Activated CD4-positive, alpha-beta memory T cell treated with anti-CD3 and anti-CD28 coated beads, Interleukin-2, amount 10 ng/mL, durations not matched to agents 7 days and 5 days (primary cell): Measurements from ENCODE around the gene FNDC10. TPM values are rescaled to one million over a fixed set of nuclear protein-coding genes. Genes with fewer than 3 reads are reported as not detected.

ENCODE experiments used
- CTCF ChIA-PET: fragments of 350-600 bp; sonication (Branson Sonifier 250); formaldehyde crosslinking; loops from one replicate; lab custom pipeline; 2021; ENCODE audit warnings: antibody characterized with exemption, inconsistent platforms; lab: Charles Lee
- POLR2A ChIA-PET: fragments of 350-600 bp; sonication (Branson Sonifier 250); formaldehyde crosslinking; loops from one replicate; lab custom pipeline; 2021; ENCODE audit warnings: antibody characterized with exemption; lab: Charles Lee
- DNase-seq: peaks from one replicate; pipeline ENCODE4 v3.0.0-alpha.2; 2020
- H3K27ac Mint-ChIP-seq: one replicate; pipeline ENCODE4 v1.8.0; 2021; ENCODE audit warnings: mild to moderate bottlenecking, mixed read lengths
- H3K27me3 Mint-ChIP-seq: one replicate; pipeline ENCODE4 v1.8.0; 2021; ENCODE audit warnings: mixed read lengths
- H3K36me3 Mint-ChIP-seq: one replicate; pipeline ENCODE4 v1.8.0; 2021; ENCODE audit warnings: low read depth, mixed read lengths
- H3K4me1 Mint-ChIP-seq: one replicate; pipeline ENCODE4 v1.8.0; 2021; ENCODE audit warnings: mixed read lengths
- H3K4me3 Mint-ChIP-seq: one replicate; pipeline ENCODE4 v1.8.0; 2021; ENCODE audit warnings: mild to moderate bottlenecking, mixed read lengths
- H3K9me3 Mint-ChIP-seq: one replicate; pipeline ENCODE4 v1.8.0; 2021; ENCODE audit warnings: mixed read lengths
- total RNA-seq, 2 experiments: library from RNA; stranded (reverse); gene quantifications; one replicate each; pipeline ENCODE4 v1.2.3, GENCODE V29; 2021

The FNDC10 gene
- total RNA-seq, 2 experiments from 2014 or later, result 2.6 to 2.7 TPM

GRCh38 chr1:1625404-1625775 is 25.5 kb upstream of the FNDC10 start:
- Mint-ChIP-seq H3K4me1 (peaks cover 3% of the 10 kb centered on the region), H3K27ac (no peak overlapping the region), H3K4me3 (no peak overlapping the region), H3K9me3 (no peaks in the 10 kb centered on the region), H3K27me3 (peaks cover 2% of the 10 kb centered on the region), H3K36me3 (peaks cover 3% of the 10 kb centered on the region)
- ChIA-PET CTCF (no interaction called here), POLR2A (interaction anchor here (1.4 to 1.8 kb wide), 2 partner anchors 10 to 49 kb away, joined by 3 to 8 read pairs; partner anchors contain the start of gene MIB2)
- DNase-seq, result no peak

- ChIA-PET POLR2A (no interaction called here), CTCF (no interaction called here)
- Mint-ChIP-seq H3K36me3 (no peaks in the 10 kb centered on the region), H3K27ac (no peak overlapping the region), H3K9me3 (no peaks in the 10 kb centered on the region), H3K4me3 (no peak overlapping the region), H3K4me1 (no peaks in the 10 kb centered on the region), H3K27me3 (no peaks in the 10 kb centered on the region)
- DNase-seq, result no peak
Observed at GRCh38 chr1:1624443-1625403, 24.8 kb upstream of the FNDC10 start.

GRCh38 chr1:1623631-1624442 is 23.9 kb upstream of the FNDC10 start:
- no peak overlapping the region for H3K27ac Mint-ChIP-seq
- no peak overlapping the region for H3K4me3 Mint-ChIP-seq
- no peaks in the 10 kb centered on the region for H3K27me3 Mint-ChIP-seq
- no peaks in the 10 kb centered on the region for H3K36me3 Mint-ChIP-seq
- CTCF ChIA-PET, result no interaction called here
- POLR2A ChIA-PET, result no interaction called here
- no peaks in the 10 kb centered on the region for H3K9me3 Mint-ChIP-seq
- no peak for DNase-seq
- H3K4me1 Mint-ChIP-seq, result no peaks in the 10 kb centered on the region

- no peak for DNase-seq
- CTCF ChIA-PET, result no interaction called here
- Mint-ChIP-seq H3K27ac (no peak overlapping the region), H3K9me3 (no peaks in the 10 kb centered on the region), H3K36me3 (no peaks in the 10 kb centered on the region), H3K4me1 (no peaks in the 10 kb centered on the region), H3K27me3 (no peaks in the 10 kb centered on the region), H3K4me3 (no peak overlapping the region)
- POLR2A ChIA-PET, result no interaction called here
Observed at GRCh38 chr1:1623181-1623630, 23.3 kb upstream of the FNDC10 start.

- no peak for DNase-seq
- Mint-ChIP-seq H3K36me3 (no peaks in the 10 kb centered on the region), H3K4me3 (no peak overlapping the region), H3K4me1 (no peaks in the 10 kb centered on the region), H3K27me3 (no peaks in the 10 kb centered on the region), H3K9me3 (no peaks in the 10 kb centered on the region), H3K27ac (no peak overlapping the region)
- POLR2A ChIA-PET, result no interaction called here
- CTCF ChIA-PET, result no interaction called here
Observed at GRCh38 chr1:1622788-1623094, 22.8 kb upstream of the FNDC10 start.

GRCh38 chr1:1622010-1622787 is 22.3 kb upstream of the FNDC10 start:
- Mint-ChIP-seq H3K4me1 (peaks cover 5% of the 10 kb centered on the region), H3K27me3 (no peaks in the 10 kb centered on the region), H3K4me3 (no peak overlapping the region), H3K36me3 (no peaks in the 10 kb centered on the region), H3K9me3 (no peaks in the 10 kb centered on the region), H3K27ac (no peak overlapping the region)
- POLR2A ChIA-PET, result interaction anchor here (1.1 kb wide), 1 partner anchor 8 kb away, joined by 4 read pairs; no protein-coding TSS in a partner anchor
- DNase-seq, result no peak
- CTCF ChIA-PET, result no interaction called here

GRCh38 chr1:1621173-1622009 is 21.5 kb upstream of the FNDC10 start:
- Mint-ChIP-seq H3K27ac (no peak overlapping the region), H3K27me3 (no peaks in the 10 kb centered on the region), H3K9me3 (no peaks in the 10 kb centered on the region), H3K36me3 (no peaks in the 10 kb centered on the region), H3K4me1 (peaks cover 11% of the 10 kb centered on the region), H3K4me3 (no peak overlapping the region)
- no peak for DNase-seq
- POLR2A ChIA-PET, result interaction anchor here (0.9 to 1.1 kb wide), 2 partner anchors 7 to 9 kb away, joined by 3 to 4 read pairs; no protein-coding TSS in a partner anchor
- CTCF ChIA-PET, result no interaction called here

GRCh38 chr1:1620433-1621139 is 20.7 kb upstream of the FNDC10 start:
- peaks cover 12% of the 10 kb centered on the region for H3K4me1 Mint-ChIP-seq
- ChIA-PET CTCF (no interaction called here), POLR2A (interaction anchor here (0.9 kb wide), 1 partner anchor 8 kb away, joined by 3 read pairs; no protein-coding TSS in a partner anchor)

GRCh38 chr1:1619917-1620361 is 20.0 kb upstream of the FNDC10 start:
- Mint-ChIP-seq H3K36me3 (no peaks in the 10 kb centered on the region), H3K4me3 (no peak overlapping the region), H3K4me1 (peaks cover 13% of the 10 kb centered on the region), H3K9me3 (no peaks in the 10 kb centered on the region), H3K27ac (no peak overlapping the region), H3K27me3 (no peaks in the 10 kb centered on the region)
- CTCF ChIA-PET, result no interaction called here
- no peak for DNase-seq
- POLR2A ChIA-PET, result no interaction called here

More at GRCh38 chr1:1620433-1621139, 20.7 kb upstream of the FNDC10 start:
- Mint-ChIP-seq H3K27ac (no peak overlapping the region), H3K4me3 (no peak overlapping the region), H3K9me3 (no peaks in the 10 kb centered on the region), H3K27me3 (no peaks in the 10 kb centered on the region), H3K36me3 (no peaks in the 10 kb centered on the region)
- DNase-seq, result no peak

- no peak for DNase-seq
- no peak overlapping the region for H3K27ac Mint-ChIP-seq
- H3K4me1 Mint-ChIP-seq, result peaks cover 28% of the 10 kb centered on the region
- H3K4me3 Mint-ChIP-seq, result no peak overlapping the region
- no peaks in the 10 kb centered on the region for H3K9me3 Mint-ChIP-seq
- ChIA-PET POLR2A (interaction anchor here (2.5 kb wide), 1 partner anchor 11 kb away, joined by 9 read pairs; no protein-coding TSS in a partner anchor), CTCF (no interaction called here)
- H3K27me3 Mint-ChIP-seq, result no peaks in the 10 kb centered on the region
- peaks cover 5% of the 10 kb centered on the region for H3K36me3 Mint-ChIP-seq
Observed at GRCh38 chr1:1618396-1619068, 18.6 kb upstream of the FNDC10 start.

- DNase-seq, result no peak
- ChIA-PET POLR2A (interaction anchor here (2.5 kb wide), 1 partner anchor 11 kb away, joined by 9 read pairs; no protein-coding TSS in a partner anchor), CTCF (no interaction called here)
- Mint-ChIP-seq H3K36me3 (peaks cover 6% of the 10 kb centered on the region), H3K4me3 (no peak overlapping the region), H3K4me1 (peaks cover 29% of the 10 kb centered on the region), H3K27ac (no peak overlapping the region), H3K9me3 (no peaks in the 10 kb centered on the region), H3K27me3 (no peaks in the 10 kb centered on the region)
Observed at GRCh38 chr1:1617925-1618324, 18.0 kb upstream of the FNDC10 start.
